GM23338 (cell line): ENCODE data around the gene MTERF4. TPM values are rescaled to one million over a fixed set of nuclear protein-coding genes. Genes with fewer than 3 reads are reported as not detected.

ENCODE experiments used
- polyA plus RNA-seq: library from polyadenylated mRNA; unstranded; fragments of >200 nt; fragmentation: Nextera tagmentation; extraction: Ambion mirVana; gene quantifications from 2 replicates; pipeline ENCODE4 v1.2.1, GENCODE V29; 2016
- small RNA-seq: library from RNA; depleted of rRNA; stranded (forward); fragments of <200 nt; gene quantifications from one replicate; pipeline ENCODE3, GENCODE V24; 2014; ENCODE audit warnings: low replicate concordance
- total RNA-seq: library from RNA; depleted of rRNA; stranded (reverse); fragments of >200 nt; shearing (Covaris generic); gene quantifications from 2 replicates; pipeline ENCODE4 v1.2.3, GENCODE V29; 2014; rRNA removed

The MTERF4 gene
- total and polyA plus RNA-seq, 2 experiments from 2014 or later: 15.3 to 63.6 TPM

Small RNA genes within 50 kb of the gene (small RNA-seq; reads per million reads assigned to genes)
- not detected for gene AC005237.2

Other genes starting within 250 kb of the MTERF4 start
- not detected in 2 replicates for gene AGXT, start 233.5 kb downstream of the MTERF4 start, total RNA-seq
- gene AGXT, start 233.5 kb downstream of the MTERF4 start, polyA plus RNA-seq: not detected in 2 replicates
- not detected in 2 replicates for gene MAB21L4, start 206.1 kb downstream of the MTERF4 start, total RNA-seq
- 0.10 TPM in 1 of 2 replicates, not detected in the other for gene MAB21L4, start 206.1 kb downstream of the MTERF4 start, polyA plus RNA-seq
- not detected in 2 replicates for gene CROCC2, start 196.0 kb downstream of the MTERF4 start, total RNA-seq
- not detected in 2 replicates for gene CROCC2, start 196.0 kb downstream of the MTERF4 start, polyA plus RNA-seq
- 1.1 and 2.8 TPM in 2 replicates for gene SNED1, start 103.7 kb downstream of the MTERF4 start, total RNA-seq
- 1.3 and 1.5 TPM in 2 replicates for gene SNED1, start 103.7 kb downstream of the MTERF4 start, polyA plus RNA-seq
- gene PASK, start 47.2 kb upstream of the MTERF4 start, total RNA-seq: 37.6 and 38.4 TPM in 2 replicates
- 12.4 and 12.5 TPM in 2 replicates for gene PASK, start 47.2 kb upstream of the MTERF4 start, polyA plus RNA-seq
- 48.2 and 60.2 TPM in 2 replicates for gene PPP1R7, start 48.2 kb upstream of the MTERF4 start, total RNA-seq
- 94.3 and 98.6 TPM in 2 replicates for gene PPP1R7, start 48.2 kb upstream of the MTERF4 start, polyA plus RNA-seq
- 3.3 and 5.1 TPM in 2 replicates for gene ANO7, start 86.4 kb upstream of the MTERF4 start, total RNA-seq
- gene ANO7, start 86.4 kb upstream of the MTERF4 start, polyA plus RNA-seq: 3.6 and 4.0 TPM in 2 replicates
- 306 and 312 TPM in 2 replicates for gene HDLBP, start 213.4 kb upstream of the MTERF4 start, total RNA-seq
- gene HDLBP, start 213.4 kb upstream of the MTERF4 start, polyA plus RNA-seq: 218 and 230 TPM in 2 replicates
- gene SEPTIN2, start 213.6 kb upstream of the MTERF4 start, total RNA-seq: 370 and 393 TPM in 2 replicates
- 204 and 227 TPM in 2 replicates for gene SEPTIN2, start 213.6 kb upstream of the MTERF4 start, polyA plus RNA-seq